ENCODE results near the gene PPP2R2B.
"Not testable (repeated sequence)": the region's sequence is repeated elsewhere in the genome, so short reads cannot be mapped to it uniquely, and the experiment has no call there.

Gene PPP2R2B

DNA sequence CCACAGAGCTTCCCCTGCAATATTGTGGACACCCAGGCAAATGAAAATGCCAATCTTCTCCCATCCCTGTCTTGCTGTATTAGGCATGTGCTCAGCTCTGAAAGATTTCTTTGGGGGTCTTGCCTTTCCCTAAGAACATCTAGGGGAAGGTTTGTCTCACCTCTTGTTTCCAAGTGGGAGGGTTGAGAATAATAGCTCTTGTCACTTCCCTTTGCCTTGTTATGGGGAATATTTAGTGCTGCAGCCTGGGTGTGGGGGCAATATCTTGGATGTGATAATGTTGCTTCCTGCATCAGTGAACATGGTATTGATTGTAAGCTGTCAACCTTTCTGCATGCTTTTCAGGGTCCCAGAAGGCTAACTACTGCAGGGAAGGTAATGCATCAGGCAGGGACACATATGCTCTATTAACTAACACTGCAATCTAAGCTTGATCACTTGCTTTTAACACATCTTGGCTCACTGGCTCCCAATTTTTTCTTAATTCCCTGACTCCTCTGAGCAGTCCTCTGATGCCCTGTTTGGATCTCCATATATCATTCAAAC is 296.4 kb downstream of the PPP2R2B start:
- peaks cover 0 to 3% of the 10 kb centered on the region in 2 donors for H3K4me1 ChIP-seq (ENCODE audit: control insufficient read depth in 2 of 2, insufficient read depth in 2 of 2, low read length in 2 of 2)
- H3K4me3 ChIP-seq (ENCODE audit: low read length in 2 of 2), result no peak overlapping the region
- H3K27me3 ChIP-seq (ENCODE audit: control insufficient read depth in 2 of 2, insufficient read depth in 2 of 2, low read length in 2 of 2), result no peaks in the 10 kb centered on the region
- H3K9me3 ChIP-seq (ENCODE audit: control insufficient read depth in 2 of 2, low read length in 2 of 2), result no peaks in the 10 kb centered on the region
- H3K27ac ChIP-seq (ENCODE audit: low read depth in 2 of 2, low read length in 2 of 2), result no peak overlapping the region
- no peak overlapping the region for H3K9ac ChIP-seq (ENCODE audit: low read depth in 1 of 2, low read length in 2 of 2)
- H3K36me3 ChIP-seq (ENCODE audit: control insufficient read depth in 2 of 2, insufficient read depth in 2 of 2, low read length in 2 of 2), result no peaks in the 10 kb centered on the region

DNA sequence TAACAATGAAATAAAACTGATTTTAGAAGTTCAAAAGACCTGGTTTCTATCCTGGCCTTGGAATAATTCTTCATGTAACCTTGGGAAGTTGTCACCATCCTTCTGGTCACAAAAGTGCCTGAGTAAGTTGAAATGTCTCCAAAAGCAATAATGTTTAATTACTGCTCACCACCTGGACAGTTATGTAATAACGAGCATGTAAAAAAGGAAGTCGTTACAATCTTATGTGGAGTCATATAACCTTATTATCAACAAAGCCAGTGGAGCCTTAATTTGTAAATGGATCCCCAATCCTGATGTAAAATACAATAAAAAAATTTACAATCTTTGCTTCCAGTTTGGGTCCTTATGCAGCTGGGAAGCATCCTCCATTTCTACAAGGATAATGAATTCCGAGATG is 298.3 kb downstream of the PPP2R2B start:
- H3K36me3 ChIP-seq (ENCODE audit: control insufficient read depth in 2 of 2, insufficient read depth in 2 of 2, low read length in 2 of 2), result no peaks in the 10 kb centered on the region
- H3K27me3 ChIP-seq (ENCODE audit: control insufficient read depth in 2 of 2, insufficient read depth in 2 of 2, low read length in 2 of 2), result no peaks in the 10 kb centered on the region
- H3K9ac ChIP-seq (ENCODE audit: low read depth in 1 of 2, low read length in 2 of 2), result no peak overlapping the region
- no peak overlapping the region for H3K4me3 ChIP-seq (ENCODE audit: low read length in 2 of 2)
- peaks cover 0 to 3% of the 10 kb centered on the region in 2 donors for H3K4me1 ChIP-seq (ENCODE audit: control insufficient read depth in 2 of 2, insufficient read depth in 2 of 2, low read length in 2 of 2)
- no peak overlapping the region for H3K27ac ChIP-seq (ENCODE audit: low read depth in 2 of 2, low read length in 2 of 2)
- peaks cover 0 to 4% of the 10 kb centered on the region in 2 donors for H3K9me3 ChIP-seq (ENCODE audit: control insufficient read depth in 2 of 2, low read length in 2 of 2)

DNA sequence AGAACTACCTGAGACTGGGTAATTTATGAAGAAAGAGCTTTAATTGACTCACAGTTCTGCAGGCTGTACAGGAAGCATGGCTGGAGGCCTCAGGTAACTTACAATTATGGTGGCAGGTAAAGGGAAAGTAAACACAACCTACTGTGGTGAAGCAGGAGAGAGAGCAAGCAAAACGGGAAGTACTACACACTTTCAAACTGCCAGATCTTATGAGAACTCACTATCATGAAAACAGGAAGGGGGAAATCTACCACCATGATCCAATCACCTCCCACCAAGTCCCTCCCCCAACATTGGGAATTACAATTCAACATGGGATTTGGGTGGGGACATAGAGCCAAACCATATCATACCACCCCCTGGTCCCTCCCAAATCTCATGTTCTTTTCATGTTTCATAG is 303.8 kb downstream of the PPP2R2B start:
- Histone ChIP-seq H3K9me3 (ENCODE audit: control insufficient read depth in 2 of 2, low read length in 2 of 2) (peaks cover 0 to 5% of the 10 kb centered on the region in 2 donors), H3K9ac (ENCODE audit: low read depth in 1 of 2, low read length in 2 of 2) (no peak overlapping the region), H3K36me3 (ENCODE audit: control insufficient read depth in 2 of 2, insufficient read depth in 2 of 2, low read length in 2 of 2) (no peaks in the 10 kb centered on the region), H3K27ac (ENCODE audit: low read depth in 2 of 2, low read length in 2 of 2) (no peak overlapping the region), H3K4me3 (ENCODE audit: low read length in 2 of 2) (no peak overlapping the region), H3K4me1 (ENCODE audit: control insufficient read depth in 2 of 2, insufficient read depth in 2 of 2, low read length in 2 of 2) (no peaks in the 10 kb centered on the region), H3K27me3 (ENCODE audit: control insufficient read depth in 2 of 2, insufficient read depth in 2 of 2, low read length in 2 of 2) (no peaks in the 10 kb centered on the region)

DNA sequence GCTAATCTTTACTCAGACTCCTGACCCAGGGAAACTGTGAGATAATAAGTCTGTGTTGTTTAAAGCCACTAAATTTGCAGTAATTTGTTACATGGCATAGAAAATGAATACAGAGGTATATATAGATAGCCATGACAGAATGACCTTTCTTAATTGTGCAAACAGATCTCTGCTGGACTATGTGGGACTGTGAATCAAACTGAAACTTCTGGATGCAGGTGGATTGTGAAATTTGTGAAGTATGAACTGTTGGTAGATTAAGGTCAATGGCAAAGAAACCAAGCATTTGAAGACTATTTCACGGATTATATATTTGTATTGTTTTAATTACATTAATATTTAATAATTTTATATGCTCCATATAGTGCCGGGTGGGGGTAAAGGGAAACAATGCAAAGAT is 310.4 kb downstream of the PPP2R2B start:
- Histone ChIP-seq H3K9ac (ENCODE audit: low read depth in 1 of 2, low read length in 2 of 2) (no peak overlapping the region), H3K4me1 (ENCODE audit: control insufficient read depth in 2 of 2, insufficient read depth in 2 of 2, low read length in 2 of 2) (no peaks in the 10 kb centered on the region), H3K4me3 (ENCODE audit: low read length in 2 of 2) (no peak overlapping the region), H3K36me3 (ENCODE audit: control insufficient read depth in 2 of 2, insufficient read depth in 2 of 2, low read length in 2 of 2) (no peaks in the 10 kb centered on the region), H3K27ac (ENCODE audit: low read depth in 2 of 2, low read length in 2 of 2) (no peak overlapping the region), H3K9me3 (ENCODE audit: control insufficient read depth in 2 of 2, low read length in 2 of 2) (no peaks in the 10 kb centered on the region), H3K27me3 (ENCODE audit: control insufficient read depth in 2 of 2, insufficient read depth in 2 of 2, low read length in 2 of 2) (no peaks in the 10 kb centered on the region)

DNA sequence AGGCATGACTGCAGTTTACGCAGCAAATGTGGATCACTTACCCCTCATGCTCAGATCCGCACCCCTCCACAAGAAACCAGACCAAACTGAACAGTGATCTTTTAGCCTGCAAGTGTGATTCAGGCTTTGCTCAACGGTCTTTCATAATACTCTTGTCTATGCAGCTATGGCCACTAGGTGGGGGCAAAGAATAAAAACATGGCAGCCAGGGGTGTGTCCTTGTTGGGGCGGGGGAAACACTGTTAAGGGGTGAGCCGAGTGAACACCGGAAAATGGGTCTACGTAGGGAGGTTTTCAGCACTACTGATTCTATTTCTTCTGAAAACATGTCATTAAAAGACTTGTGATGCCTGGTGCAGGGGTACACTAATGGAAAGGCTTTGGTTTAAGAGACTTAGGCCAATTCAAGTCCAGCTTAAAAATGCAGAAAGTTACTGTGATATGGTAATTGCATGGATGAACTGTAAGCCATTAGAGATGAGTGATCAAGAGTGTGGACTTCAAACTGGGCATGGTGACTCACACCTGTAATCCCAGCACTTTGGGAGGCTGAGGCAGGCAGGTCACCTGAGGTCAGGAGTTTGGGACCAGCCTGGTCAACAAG is 312.7 kb downstream of the PPP2R2B start:
- no peaks in the 10 kb centered on the region for H3K27me3 ChIP-seq (ENCODE audit: control insufficient read depth in 2 of 2, insufficient read depth in 2 of 2, low read length in 2 of 2)
- no peak overlapping the region for H3K4me3 ChIP-seq (ENCODE audit: low read length in 2 of 2)
- H3K9ac ChIP-seq (ENCODE audit: low read depth in 1 of 2, low read length in 2 of 2), result no peak overlapping the region
- H3K36me3 ChIP-seq (ENCODE audit: control insufficient read depth in 2 of 2, insufficient read depth in 2 of 2, low read length in 2 of 2), result no peaks in the 10 kb centered on the region
- no peaks in the 10 kb centered on the region for H3K9me3 ChIP-seq (ENCODE audit: control insufficient read depth in 2 of 2, low read length in 2 of 2)
- H3K4me1 ChIP-seq (ENCODE audit: control insufficient read depth in 2 of 2, insufficient read depth in 2 of 2, low read length in 2 of 2), result no peaks in the 10 kb centered on the region
- H3K27ac ChIP-seq (ENCODE audit: low read depth in 2 of 2, low read length in 2 of 2), result no peak overlapping the region

DNA sequence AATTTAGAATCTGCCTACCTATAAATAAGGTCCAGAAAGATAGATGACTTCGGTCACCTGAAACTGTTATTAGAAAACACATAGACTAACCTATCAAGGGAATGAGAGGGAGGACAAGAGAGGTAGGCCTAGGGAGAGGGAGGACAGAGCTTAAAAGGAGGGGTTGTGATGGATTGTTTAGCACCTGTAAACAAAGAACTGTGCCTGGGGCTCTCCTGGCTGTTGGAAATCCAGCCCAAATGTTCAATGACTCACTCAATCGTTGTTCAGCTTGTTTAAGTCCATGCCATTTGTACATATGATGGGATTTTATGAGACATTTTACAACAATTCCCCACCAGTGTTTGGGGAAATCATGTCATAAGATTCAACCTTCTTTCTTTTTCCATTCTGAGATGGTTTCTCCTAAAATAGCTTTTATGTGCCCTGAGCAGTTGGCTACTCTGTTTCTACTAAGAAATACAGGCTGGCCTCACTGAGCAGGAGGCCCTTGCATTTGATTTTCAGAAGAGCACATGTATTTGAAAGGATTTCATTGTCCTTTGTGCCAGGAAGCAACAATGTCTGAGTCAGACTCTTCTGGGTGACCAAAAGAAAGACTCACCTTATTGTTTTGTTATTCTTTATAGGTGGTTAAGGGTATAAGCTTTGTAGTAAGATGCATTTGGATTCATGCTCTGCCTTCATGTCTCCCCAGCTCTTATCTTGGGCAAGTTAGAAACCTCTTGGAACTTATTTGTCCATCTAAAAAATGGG is 314.4 kb downstream of the PPP2R2B start:
- H3K4me1 ChIP-seq (ENCODE audit: control insufficient read depth in 2 of 2, insufficient read depth in 2 of 2, low read length in 2 of 2), result no peaks in the 10 kb centered on the region

DNA sequence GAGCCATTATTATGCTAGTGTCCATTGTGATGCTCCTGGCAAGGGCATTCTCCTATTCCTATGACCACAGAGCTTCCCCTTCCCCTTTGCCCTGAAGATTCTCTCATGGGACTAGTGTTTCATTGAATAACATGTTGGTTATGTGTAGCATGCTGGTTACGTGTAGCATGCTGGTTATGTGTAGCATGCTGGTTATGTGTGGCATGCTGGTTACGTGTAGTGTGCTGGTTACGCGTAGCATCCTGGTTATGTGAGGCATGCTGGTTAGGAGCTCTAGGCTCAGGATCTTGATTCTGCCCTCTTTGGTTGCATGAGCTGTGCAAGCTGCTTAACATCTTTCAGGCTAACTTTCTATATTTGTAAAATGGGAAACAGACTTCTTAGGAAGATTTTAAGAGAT is 316.1 kb downstream of the PPP2R2B start:
- no peaks in the 10 kb centered on the region for H3K4me1 ChIP-seq (ENCODE audit: control insufficient read depth in 2 of 2, insufficient read depth in 2 of 2, low read length in 2 of 2)
- H3K9me3 ChIP-seq (ENCODE audit: control insufficient read depth in 2 of 2, low read length in 2 of 2), result no peaks in the 10 kb centered on the region
- no peaks in the 10 kb centered on the region for H3K27me3 ChIP-seq (ENCODE audit: control insufficient read depth in 2 of 2, insufficient read depth in 2 of 2, low read length in 2 of 2)
- H3K9ac ChIP-seq (ENCODE audit: low read depth in 1 of 2, low read length in 2 of 2), result no peak overlapping the region
- H3K36me3 ChIP-seq (ENCODE audit: control insufficient read depth in 2 of 2, insufficient read depth in 2 of 2, low read length in 2 of 2), result no peaks in the 10 kb centered on the region
- no peak overlapping the region for H3K27ac ChIP-seq (ENCODE audit: low read depth in 2 of 2, low read length in 2 of 2)
- H3K4me3 ChIP-seq (ENCODE audit: low read length in 2 of 2), result no peak overlapping the region

More for the DNA sequence above, 314.4 kb downstream of the PPP2R2B start:
- H3K27ac ChIP-seq (ENCODE audit: low read depth in 2 of 2, low read length in 2 of 2), result no peak overlapping the region
- H3K36me3 ChIP-seq (ENCODE audit: control insufficient read depth in 2 of 2, insufficient read depth in 2 of 2, low read length in 2 of 2), result no peaks in the 10 kb centered on the region
- H3K27me3 ChIP-seq (ENCODE audit: control insufficient read depth in 2 of 2, insufficient read depth in 2 of 2, low read length in 2 of 2), result no peaks in the 10 kb centered on the region
- no peaks in the 10 kb centered on the region for H3K9me3 ChIP-seq (ENCODE audit: control insufficient read depth in 2 of 2, low read length in 2 of 2)
- H3K4me3 ChIP-seq (ENCODE audit: low read length in 2 of 2), result no peak overlapping the region
- no peak overlapping the region for H3K9ac ChIP-seq (ENCODE audit: low read depth in 1 of 2, low read length in 2 of 2)

DNA sequence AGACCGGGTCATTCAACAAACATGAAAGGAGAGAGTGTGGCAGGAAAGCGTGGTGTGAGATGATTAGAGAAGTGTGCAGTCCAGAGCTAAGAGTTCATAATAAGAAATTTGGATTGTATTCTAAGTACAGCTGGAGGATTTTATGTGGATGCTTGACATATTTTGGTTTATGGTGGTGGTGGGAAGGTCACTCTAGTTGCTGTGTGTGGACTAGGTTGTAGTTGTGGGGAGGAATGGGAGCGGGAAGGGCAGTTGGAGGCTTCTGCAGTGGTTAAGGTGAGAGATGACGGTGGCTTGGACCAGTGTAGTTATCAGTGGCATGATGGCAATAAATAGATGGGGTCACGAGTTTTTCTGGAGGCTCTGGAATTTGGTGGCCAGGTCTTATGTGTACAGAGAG is 316.8 kb downstream of the PPP2R2B start:
- H3K27me3 ChIP-seq (ENCODE audit: control insufficient read depth in 2 of 2, insufficient read depth in 2 of 2, low read length in 2 of 2), result no peaks in the 10 kb centered on the region
- no peaks in the 10 kb centered on the region for H3K4me1 ChIP-seq (ENCODE audit: control insufficient read depth in 2 of 2, insufficient read depth in 2 of 2, low read length in 2 of 2)
- H3K4me3 ChIP-seq (ENCODE audit: low read length in 2 of 2), result no peak overlapping the region
- no peak overlapping the region for H3K27ac ChIP-seq (ENCODE audit: low read depth in 2 of 2, low read length in 2 of 2)
- no peak overlapping the region for H3K9ac ChIP-seq (ENCODE audit: low read depth in 1 of 2, low read length in 2 of 2)
- no peaks in the 10 kb centered on the region for H3K36me3 ChIP-seq (ENCODE audit: control insufficient read depth in 2 of 2, insufficient read depth in 2 of 2, low read length in 2 of 2)
- H3K9me3 ChIP-seq (ENCODE audit: control insufficient read depth in 2 of 2, low read length in 2 of 2), result no peaks in the 10 kb centered on the region

DNA sequence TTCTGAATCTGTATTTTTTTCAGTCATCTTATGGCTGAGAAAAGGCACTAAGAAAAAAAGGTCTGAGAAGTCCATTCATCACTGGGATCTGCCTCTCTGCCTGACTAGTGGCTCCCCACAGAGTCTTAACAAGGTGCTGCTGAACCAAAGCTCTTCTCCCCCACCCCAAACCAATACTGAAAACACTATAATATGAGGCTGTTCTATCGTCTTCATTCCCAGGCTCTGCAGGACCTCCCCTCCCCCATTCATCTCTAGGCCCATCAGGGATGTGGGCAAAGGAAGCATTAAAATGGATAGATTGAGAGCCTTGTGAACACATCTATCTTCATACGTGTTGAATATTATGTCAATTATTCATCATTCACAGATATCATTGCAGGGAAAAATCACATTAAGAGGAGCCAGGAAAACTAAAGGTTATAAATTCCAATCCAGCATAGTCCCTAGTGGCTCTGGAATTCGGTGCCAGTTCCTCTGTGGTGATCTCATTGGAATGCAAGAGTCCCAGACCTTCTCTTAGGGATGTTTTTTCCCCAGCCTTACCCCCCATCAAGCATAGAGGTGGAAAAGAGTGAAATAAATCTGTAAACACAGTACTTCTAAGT is 318.2 kb downstream of the PPP2R2B start:
- no peak overlapping the region for H3K27ac ChIP-seq (ENCODE audit: low read depth in 2 of 2, low read length in 2 of 2)
- H3K36me3 ChIP-seq (ENCODE audit: control insufficient read depth in 2 of 2, insufficient read depth in 2 of 2, low read length in 2 of 2), result no peaks in the 10 kb centered on the region
- no peaks in the 10 kb centered on the region for H3K9me3 ChIP-seq (ENCODE audit: control insufficient read depth in 2 of 2, low read length in 2 of 2)
- no peaks in the 10 kb centered on the region for H3K4me1 ChIP-seq (ENCODE audit: control insufficient read depth in 2 of 2, insufficient read depth in 2 of 2, low read length in 2 of 2)
- no peak overlapping the region for H3K9ac ChIP-seq (ENCODE audit: low read depth in 1 of 2, low read length in 2 of 2)
- H3K4me3 ChIP-seq (ENCODE audit: low read length in 2 of 2), result no peak overlapping the region
- H3K27me3 ChIP-seq (ENCODE audit: control insufficient read depth in 2 of 2, insufficient read depth in 2 of 2, low read length in 2 of 2), result no peaks in the 10 kb centered on the region

DNA sequence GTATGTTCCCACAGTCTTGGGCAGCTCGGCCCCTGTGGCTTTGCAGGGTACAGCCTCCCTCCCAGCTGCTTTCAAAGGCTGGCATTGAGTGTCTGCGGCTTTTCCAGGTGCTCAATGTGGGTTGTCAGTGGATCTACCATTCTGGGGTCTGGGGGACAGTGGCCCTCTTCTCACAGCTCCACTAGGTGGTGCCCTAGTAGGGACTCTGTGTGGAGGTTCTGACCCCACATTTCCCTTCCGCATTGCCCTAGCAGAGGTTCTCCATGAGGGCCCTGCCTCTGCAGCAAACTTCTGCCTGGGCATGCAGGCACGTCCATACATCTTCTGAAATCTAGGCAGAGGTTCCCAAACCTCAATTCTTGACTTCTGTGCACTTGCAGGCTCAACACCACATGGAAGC is 321.7 kb downstream of the PPP2R2B start:
- not testable (repeated sequence) for H3K9me3 ChIP-seq (ENCODE audit: control insufficient read depth in 2 of 2, low read length in 2 of 2); H3K9ac ChIP-seq (ENCODE audit: low read depth in 1 of 2, low read length in 2 of 2); H3K4me1 ChIP-seq (ENCODE audit: control insufficient read depth in 2 of 2, insufficient read depth in 2 of 2, low read length in 2 of 2); H3K36me3 ChIP-seq (ENCODE audit: control insufficient read depth in 2 of 2, insufficient read depth in 2 of 2, low read length in 2 of 2); H3K27me3 ChIP-seq (ENCODE audit: control insufficient read depth in 2 of 2, insufficient read depth in 2 of 2, low read length in 2 of 2); H3K4me3 ChIP-seq (ENCODE audit: low read length in 2 of 2); H3K27ac ChIP-seq (ENCODE audit: low read depth in 2 of 2, low read length in 2 of 2)

Measured in mucosa of rectum (tissue), 2 donors.